A549 treated with Mapracorat at 1 μM for 4 hours (cell line): ENCODE data around the gene RND3. TPM values are rescaled to one million over a fixed set of nuclear protein-coding genes. Genes with fewer than 3 reads are reported as not detected.

ENCODE experiments used
- total RNA-seq: library from RNA; stranded (reverse); fragments of 200-300 nt; extraction: Qiagen RNA extraction; gene quantifications from 5 replicates; pipeline ENCODE4 v1.2.3, GENCODE V29; 2022

Gene RND3, protein sequence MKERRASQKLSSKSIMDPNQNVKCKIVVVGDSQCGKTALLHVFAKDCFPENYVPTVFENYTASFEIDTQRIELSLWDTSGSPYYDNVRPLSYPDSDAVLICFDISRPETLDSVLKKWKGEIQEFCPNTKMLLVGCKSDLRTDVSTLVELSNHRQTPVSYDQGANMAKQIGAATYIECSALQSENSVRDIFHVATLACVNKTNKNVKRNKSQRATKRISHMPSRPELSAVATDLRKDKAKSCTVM
- total RNA-seq: 46.2 to 54.1 TPM (median 52.1 TPM) in 5 replicates

DNA sequence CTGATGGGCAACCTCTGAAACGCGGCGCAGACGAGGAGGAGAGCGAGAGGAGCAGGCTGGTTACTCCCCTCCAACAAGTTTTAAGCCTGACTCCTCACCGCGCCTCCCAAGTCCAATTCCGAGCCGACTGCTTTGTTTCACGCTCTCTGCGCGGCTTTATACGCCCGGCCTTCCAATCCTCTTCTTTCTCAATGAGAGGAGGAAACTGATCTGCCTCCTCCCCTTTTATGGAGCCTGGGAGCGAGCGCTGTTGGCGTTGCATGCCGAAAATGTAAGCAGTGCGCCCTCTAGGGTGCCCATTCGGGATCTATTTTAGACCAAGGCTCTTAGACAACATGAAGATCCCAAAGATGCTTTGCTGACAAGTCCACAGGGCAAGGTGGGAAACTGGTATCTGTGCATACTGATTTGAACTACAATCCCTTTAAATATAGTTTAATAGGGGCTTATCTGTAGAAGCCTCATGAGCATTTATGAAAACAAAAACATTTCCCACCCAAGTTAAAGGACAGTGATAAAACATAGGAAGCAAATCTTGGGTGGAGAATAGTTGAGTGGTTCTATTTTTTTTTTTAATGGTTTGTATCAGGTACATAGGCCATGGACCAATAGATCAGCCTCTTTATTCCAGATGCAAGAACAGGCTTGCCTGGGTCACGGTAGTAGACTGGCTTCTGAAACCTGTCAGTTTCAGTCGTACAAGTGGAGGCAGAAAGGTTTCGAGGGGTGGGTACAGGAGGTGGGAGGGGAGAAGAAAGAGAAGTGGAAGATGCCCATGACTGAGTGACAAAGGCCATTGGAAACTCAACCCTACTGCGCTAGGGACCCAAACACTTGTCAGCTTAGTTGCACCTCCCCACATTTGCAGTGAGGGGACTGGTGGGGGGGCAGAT lies at the start of gene RND3:
TSS of gene RND3 (minus strand) at position 131 of the 893 bp plus-strand sequence. CDS start 250 bp downstream, outside the sequence.

